Spleen (tissue), 11 donors: Measurements from ENCODE around the gene MEF2C. TPM values are rescaled to one million over a fixed set of nuclear protein-coding genes. Genes with fewer than 3 reads are reported as not detected.

Source experiments
- DNase-seq: peaks from one replicate; pipeline ENCODE4 v3.0.0-alpha.2; 2020
- H3K27ac ChIP-seq, 8 donors: fragments of 200-600 bp; sonication (generic) in 7 of 8; 1 replicate in 4 of 8; 2 replicates in 4 of 8; pipeline versions ENCODE4 v1.5.0 to v1.8.0; 2016 to 2021; ENCODE audit warnings: inconsistent platforms in 4 of 8, mild to moderate bottlenecking in 4 of 8, moderate library complexity in 1 of 8
- H3K27me3 ChIP-seq, 7 donors: fragments of 200-600 bp; sonication (generic) in 6 of 7; replicated peaks in 1 of 7; 1 replicate in 4 of 7; 2 replicates in 3 of 7; pipeline versions ENCODE4 v1.5.0 to v1.8.0; 2016 to 2021; ENCODE audit warnings: inconsistent platforms in 3 of 7, mild to moderate bottlenecking in 1 of 7
- H3K36me3 ChIP-seq, 6 donors: fragments of 200-600 bp; sonication (generic) in 5 of 6; 1 replicate in 4 of 6; 2 replicates in 2 of 6; pipeline versions ENCODE4 v1.5.0 to v1.8.0; 2016 to 2021; ENCODE audit warnings: inconsistent platforms in 2 of 6
- H3K4me1 ChIP-seq, 6 donors: fragments of 200-600 bp; sonication (generic) in 5 of 6; 1 replicate in 3 of 6; 2 replicates in 3 of 6; pipeline versions ENCODE4 v1.5.0 to v1.8.0; 2016 to 2021; ENCODE audit warnings: inconsistent platforms in 3 of 6
- H3K4me3 ChIP-seq, 8 donors: fragments of 200-600 bp; sonication (generic) in 7 of 8; 1 replicate in 4 of 8; 2 replicates in 4 of 8; pipeline versions ENCODE4 v1.5.0 to v1.8.0; 2016 to 2021; ENCODE audit warnings: inconsistent platforms in 4 of 8, mild to moderate bottlenecking in 4 of 8, moderate library complexity in 2 of 8
- H3K9me3 ChIP-seq, 8 donors: fragments of 200-600 bp; sonication (generic) in 7 of 8; 1 replicate in 4 of 8; 2 replicates in 4 of 8; pipeline versions ENCODE4 v1.5.0 to v1.8.0; 2016 to 2021; ENCODE audit warnings: inconsistent platforms in 4 of 8
- CTCF ChIP-seq, 11 experiments: fragments of 200-600 bp in 7 of 11; fragments of 450-650 bp in 4 of 11; sonication (generic) in 4 of 11; IDR thresholded peaks in 8 of 11; conservative IDR thresholded peaks in 3 of 11; 1 replicate in 7 of 11; 2 replicates in 4 of 11; pipeline versions ENCODE4 v1.4.0 to v1.8.0; 2016 to 2021; ENCODE audit warnings: antibody characterized with exemption in 11 of 11, inconsistent platforms in 4 of 11, mild to moderate bottlenecking in 1 of 11
- POLR2A ChIP-seq, 3 donors: fragments of 450-650 bp; IDR thresholded peaks; one replicate each; pipeline ENCODE4 v1.5.1; 2017; ENCODE audit warnings: antibody characterized with exemption in 3 of 3, mild to moderate bottlenecking in 1 of 3
- POLR2AphosphoS5 ChIP-seq, 3 donors: sonication (generic); formaldehyde crosslinking; IDR thresholded peaks; one replicate each; pipeline ENCODE4 v1.5.1; 2017; ENCODE audit warnings: antibody characterized with exemption in 3 of 3
- WGBS, 5 donors: extraction: QIAGEN DNeasy Blood & Tissue Kit in 3 of 5; methylation state at CpG; one replicate each; pipeline versions ENCODE4 v1.1.5 to v1.1.7; 2013 to 2018; 5-methylcytosine and 5-hydroxymethylcytosine counted together
- intact Hi-C: fragments of 100-400 bp; cut with DNase I; formaldehyde crosslinking; loops from one replicate; pipeline ENCODE4 v1.15.0; 2023; ENCODE audit warnings: low total_unique reads
- polyA plus RNA-seq, 3 donors: library from polyadenylated mRNA; stranded (reverse); fragments of 200-250 nt; gene quantifications; one replicate each; pipeline ENCODE4 v1.2.1, GENCODE V29; 2013
- total RNA-seq, 7 donors: library from RNA; depleted of rRNA in 3 of 7; stranded (reverse); fragments of >200 nt in 3 of 7; fragmentation: NEBNext Ultra II Directional in 4 of 7; extraction: Animal tissue kit (Norgen Biotek cat#: 25700) in 4 of 7; gene quantifications; one replicate each; pipeline versions ENCODE4 v1.1.0 to v1.2.1, GENCODE V29; 2016 to 2021
- donor health status: healthy with polysubstance abuse.
- donor health status: DM: no; HTN: no; CAD: no; lungs with moderate emphysema.
- donor health status: DM: no; HTN: no; CAD: no.
- donor health status: Bipolar disorder and iron deficiency.
- donor health status: healthy.
- donor health status: DM: no; HTN: no; CAD: no.
- donor health status: DM: yes; HTN: yes; CAD: no.

Gene MEF2C
- total and polyA plus RNA-seq, 10 donors: 19.3 to 153 (median 120) TPM

DNA sequence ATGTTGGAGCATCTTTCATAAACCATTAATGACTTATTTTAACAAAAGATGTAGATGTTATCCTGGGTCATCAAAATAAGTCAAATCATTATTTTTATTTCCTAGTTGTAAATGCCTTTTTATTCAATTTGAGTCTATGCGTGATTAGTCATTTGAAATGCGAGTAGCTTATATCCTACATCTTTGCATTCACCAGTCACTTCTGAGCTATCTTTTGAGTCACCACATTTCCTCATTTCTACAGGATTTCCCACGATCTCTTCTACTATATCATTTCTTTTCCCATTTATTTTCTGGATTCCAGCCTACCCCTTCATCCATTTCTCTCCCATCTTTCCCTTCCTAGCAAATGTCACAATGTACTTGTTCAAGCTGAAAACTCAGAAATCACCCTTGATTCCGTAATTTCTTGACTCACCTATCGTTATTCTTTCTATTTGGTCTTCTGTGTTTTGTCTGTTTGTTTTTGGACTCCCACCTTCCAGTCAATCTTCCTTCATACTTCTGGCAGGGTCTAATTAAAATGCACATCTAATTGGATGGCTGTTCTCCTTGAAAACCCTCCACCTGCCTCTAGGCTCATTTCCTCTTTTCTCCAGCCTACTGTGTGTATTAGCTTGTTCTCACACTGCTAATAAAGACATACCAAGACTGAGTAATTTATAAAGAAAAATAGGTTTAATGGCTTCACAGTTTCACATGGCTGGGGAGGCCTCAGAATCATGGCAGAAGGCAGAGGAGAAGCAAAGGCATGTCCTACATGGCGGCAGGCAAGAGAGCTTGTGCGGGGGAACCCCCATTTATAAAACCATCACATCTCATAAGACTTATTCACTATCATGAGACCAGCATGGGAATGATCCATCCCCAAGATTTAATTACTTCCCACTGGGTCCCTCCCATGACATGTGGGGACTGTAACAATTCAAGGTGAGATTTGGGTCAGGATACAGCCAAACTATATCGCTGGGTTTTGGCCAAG lies 112.4 kb downstream of the MEF2C start:
- no peaks in the 10 kb centered on the region for H3K4me1 ChIP-seq
- intact Hi-C loops: no loop called here
- no peaks in the 10 kb centered on the region for H3K27me3 ChIP-seq
- H3K27ac ChIP-seq: no peak overlapping the region
- H3K9me3 ChIP-seq: no peaks in the 10 kb centered on the region
- peaks cover 0 to 64% (median 8%) of the 10 kb centered on the region in 6 donors for H3K36me3 ChIP-seq
- TF ChIP-seq POLR2AphosphoS5 (IDR thresholded peaks at IDR 0.05) (no peak), CTCF (IDR thresholded peaks at IDR 0.05 in 8 of 11, conservative IDR thresholded peaks at IDR 0.05 in 3 of 11) (no peak), POLR2A (IDR thresholded peaks at IDR 0.05) (no peak)
- DNase-seq: no peak
- 87 to 91% (median 89%) methylated on average over 8 of the region's 8 CpGs for WGBS, 5 donors
- no peak overlapping the region for H3K4me3 ChIP-seq

- Histone ChIP-seq H3K36me3 (peaks cover 0 to 64% (median 8%) of the 10 kb centered on the region in 6 donors), H3K27ac (no peak overlapping the region), H3K27me3 (no peaks in the 10 kb centered on the region), H3K9me3 (no peaks in the 10 kb centered on the region), H3K4me3 (no peak overlapping the region), H3K4me1 (no peaks in the 10 kb centered on the region)
- no peak for TF ChIP-seq POLR2A (IDR thresholded peaks at IDR 0.05)
- no peak for TF ChIP-seq POLR2AphosphoS5 (IDR thresholded peaks at IDR 0.05)
- no peak for TF ChIP-seq CTCF (IDR thresholded peaks at IDR 0.05 in 8 of 11, conservative IDR thresholded peaks at IDR 0.05 in 3 of 11)
- intact Hi-C loops: no loop called here
- DNase-seq: no peak
- 61 to 93% (median 62%) methylated on average over 3 of the region's 3 CpGs for WGBS, 5 donors
Measured at GRCh38 chr5:88769165-88769564, 113.8 kb downstream of the MEF2C start.

DNA sequence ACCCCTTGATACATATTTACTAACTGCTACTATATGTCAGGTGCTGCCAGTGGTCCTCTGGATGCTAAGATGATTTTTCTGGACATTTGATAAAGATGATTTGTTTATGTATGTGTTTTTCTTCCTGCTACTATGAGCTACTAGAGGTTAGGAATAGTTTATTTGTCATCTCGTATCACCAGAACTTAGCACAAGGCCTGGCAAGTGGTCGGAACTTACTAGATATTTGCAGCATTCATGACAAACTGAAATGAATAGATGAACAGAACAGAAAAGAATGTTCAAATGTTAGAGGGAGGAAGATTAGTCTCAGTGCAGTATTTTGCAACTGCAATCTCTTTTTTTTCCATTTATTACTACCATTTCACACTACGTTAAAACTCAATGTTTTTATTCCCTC lies 114.6 kb downstream of the MEF2C start:
- Histone ChIP-seq H3K4me1 (no peaks in the 10 kb centered on the region), H3K4me3 (no peak overlapping the region), H3K27me3 (no peaks in the 10 kb centered on the region), H3K36me3 (peaks cover 0 to 63% (median 8%) of the 10 kb centered on the region in 6 donors), H3K27ac (no peak overlapping the region), H3K9me3 (no peaks in the 10 kb centered on the region)
- no peak for DNase-seq
- WGBS, 5 donors: 90 to 97% (median 94%) methylated on average over 3 of the region's 3 CpGs
- no peak for TF ChIP-seq POLR2A (IDR thresholded peaks at IDR 0.05)
- TF ChIP-seq POLR2AphosphoS5 (IDR thresholded peaks at IDR 0.05): no peak
- no peak for TF ChIP-seq CTCF (IDR thresholded peaks at IDR 0.05 in 8 of 11, conservative IDR thresholded peaks at IDR 0.05 in 3 of 11)
- intact Hi-C loops: no loop called here

DNA sequence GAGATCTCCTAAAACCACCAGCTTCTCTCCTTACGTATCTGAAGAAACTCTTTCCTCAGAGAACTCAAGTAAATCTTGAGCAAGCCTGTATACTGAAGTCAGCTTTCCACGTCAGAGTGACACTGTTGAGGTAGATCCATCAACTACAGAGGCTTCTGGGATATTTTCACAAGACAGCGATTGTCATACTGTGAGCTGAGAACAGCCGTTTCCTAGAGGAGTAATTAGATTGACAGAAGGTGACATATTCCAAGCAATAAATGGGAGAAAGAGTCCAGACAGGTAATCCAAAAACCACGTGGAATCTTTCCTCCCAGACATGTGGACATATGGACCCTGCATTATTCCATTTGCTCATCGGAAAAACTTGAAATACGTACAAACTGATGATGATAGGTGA lies 117.2 kb downstream of the MEF2C start:
- H3K4me1 ChIP-seq: peaks cover 0 to 12% (median 2%) of the 10 kb centered on the region in 6 donors
- H3K27me3 ChIP-seq: no peaks in the 10 kb centered on the region
- no peaks in the 10 kb centered on the region for H3K9me3 ChIP-seq
- TF ChIP-seq POLR2A (IDR thresholded peaks at IDR 0.05): no peak
- no peak for TF ChIP-seq CTCF (IDR thresholded peaks at IDR 0.05 in 8 of 11, conservative IDR thresholded peaks at IDR 0.05 in 3 of 11)
- no peak overlapping the region for H3K4me3 ChIP-seq
- no peak for DNase-seq
- peaks cover 0 to 51% (median 4%) of the 10 kb centered on the region in 6 donors for H3K36me3 ChIP-seq
- intact Hi-C loops: no loop called here
- WGBS, 5 donors: 87 to 96% (median 92%) methylated on average over 7 of the region's 7 CpGs
- H3K27ac ChIP-seq: no peak overlapping the region
